Measurements from ENCODE around the gene FILIP1L. TPM values are rescaled to one million over a fixed set of nuclear protein-coding genes. Genes with fewer than 3 reads are reported as not detected.

Gene FILIP1L
- polyA plus RNA-seq, 3 donors = 0.13 to 0.40 (median 0.25) TPM

DNA sequence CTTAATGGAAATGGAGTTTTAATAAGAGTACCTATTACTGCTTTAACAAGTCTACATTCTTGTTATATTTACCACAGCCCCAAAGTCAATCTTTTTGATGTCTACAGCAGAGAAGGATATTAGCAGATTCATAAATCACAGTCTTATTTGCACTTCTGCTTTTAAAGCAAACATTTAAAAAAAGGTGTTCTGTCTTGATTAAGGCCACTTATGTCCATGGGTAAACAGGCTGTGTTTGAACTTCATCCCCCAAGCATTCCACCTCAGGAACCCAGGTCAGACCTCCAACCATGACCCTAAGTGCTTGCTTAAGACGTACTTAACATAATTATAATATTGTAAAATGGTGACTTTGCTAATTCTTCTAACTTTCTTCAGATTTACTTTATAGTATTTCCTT, 183.2 kb downstream of the FILIP1L start:
- no peaks in the 10 kb centered on the region for H3K27me3 ChIP-seq (ENCODE audit: control insufficient read depth in 2 of 2, insufficient read depth in 2 of 2, low read length in 2 of 2)
- no peak overlapping the region for H3K27ac Mint-ChIP-seq
- no peaks in the 10 kb centered on the region for H3K9me3 Mint-ChIP-seq
- TF ChIP-seq, protein P1, sequence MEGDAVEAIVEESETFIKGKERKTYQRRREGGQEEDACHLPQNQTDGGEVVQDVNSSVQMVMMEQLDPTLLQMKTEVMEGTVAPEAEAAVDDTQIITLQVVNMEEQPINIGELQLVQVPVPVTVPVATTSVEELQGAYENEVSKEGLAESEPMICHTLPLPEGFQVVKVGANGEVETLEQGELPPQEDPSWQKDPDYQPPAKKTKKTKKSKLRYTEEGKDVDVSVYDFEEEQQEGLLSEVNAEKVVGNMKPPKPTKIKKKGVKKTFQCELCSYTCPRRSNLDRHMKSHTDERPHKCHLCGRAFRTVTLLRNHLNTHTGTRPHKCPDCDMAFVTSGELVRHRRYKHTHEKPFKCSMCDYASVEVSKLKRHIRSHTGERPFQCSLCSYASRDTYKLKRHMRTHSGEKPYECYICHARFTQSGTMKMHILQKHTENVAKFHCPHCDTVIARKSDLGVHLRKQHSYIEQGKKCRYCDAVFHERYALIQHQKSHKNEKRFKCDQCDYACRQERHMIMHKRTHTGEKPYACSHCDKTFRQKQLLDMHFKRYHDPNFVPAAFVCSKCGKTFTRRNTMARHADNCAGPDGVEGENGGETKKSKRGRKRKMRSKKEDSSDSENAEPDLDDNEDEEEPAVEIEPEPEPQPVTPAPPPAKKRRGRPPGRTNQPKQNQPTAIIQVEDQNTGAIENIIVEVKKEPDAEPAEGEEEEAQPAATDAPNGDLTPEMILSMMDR (IDR thresholded peaks at IDR 0.05) = no peak
- no peak overlapping the region for H3K4me2 ChIP-seq (replicated peaks; ENCODE audit: extremely low read depth, low read length, poor library complexity, severe bottlenecking)
- no peak overlapping the region for H3K9ac ChIP-seq (ENCODE audit: insufficient read depth, low read length, poor library complexity, severe bottlenecking)
- no peak overlapping the region for H3K27ac ChIP-seq (ENCODE audit: low read depth in 1 of 2, low read length in 2 of 2)
- no peaks in the 10 kb centered on the region for H3K4me1 ChIP-seq (ENCODE audit: control insufficient read depth in 1 of 2, insufficient read depth in 2 of 2, low read length in 2 of 2)
- no peak overlapping the region for H2AFZ ChIP-seq (ENCODE audit: insufficient read depth, low read depth, low read length, poor library complexity, severe bottlenecking)
- H3K4me3 ChIP-seq (replicated peaks in 1 of 3; ENCODE audit: low read depth in 2 of 3, low read length in 3 of 3) = no peak overlapping the region
- no peaks in the 10 kb centered on the region for H3K36me3 Mint-ChIP-seq
- WGBS (ENCODE audit: insufficient coverage) = no CpG with 5 or more reads among the region's 1 CpG
- DNase-seq = no peak
- intact Hi-C loops (cut with micrococcal nuclease) = no loop called here
- no peaks in the 10 kb centered on the region for H3K36me3 ChIP-seq (replicated peaks in 1 of 2; ENCODE audit: control insufficient read depth in 1 of 2, insufficient read depth in 2 of 2, low read length in 2 of 2)
- no peaks in the 10 kb centered on the region for H4K20me1 ChIP-seq (ENCODE audit: insufficient read depth, low read length)
- no peaks in the 10 kb centered on the region for H3K9me3 ChIP-seq (replicated peaks in 1 of 2; ENCODE audit: control insufficient read depth in 1 of 2, insufficient read depth in 1 of 2, low read length in 2 of 2)
- no peaks in the 10 kb centered on the region for H3K4me1 Mint-ChIP-seq
- no peak overlapping the region for H3K4me3 Mint-ChIP-seq
- H3K27me3 Mint-ChIP-seq (ENCODE audit: low read depth in 3 of 3) = no peaks in the 10 kb centered on the region
- no peaks in the 10 kb centered on the region for H3K79me2 ChIP-seq (ENCODE audit: insufficient read depth, low read length)

DNA sequence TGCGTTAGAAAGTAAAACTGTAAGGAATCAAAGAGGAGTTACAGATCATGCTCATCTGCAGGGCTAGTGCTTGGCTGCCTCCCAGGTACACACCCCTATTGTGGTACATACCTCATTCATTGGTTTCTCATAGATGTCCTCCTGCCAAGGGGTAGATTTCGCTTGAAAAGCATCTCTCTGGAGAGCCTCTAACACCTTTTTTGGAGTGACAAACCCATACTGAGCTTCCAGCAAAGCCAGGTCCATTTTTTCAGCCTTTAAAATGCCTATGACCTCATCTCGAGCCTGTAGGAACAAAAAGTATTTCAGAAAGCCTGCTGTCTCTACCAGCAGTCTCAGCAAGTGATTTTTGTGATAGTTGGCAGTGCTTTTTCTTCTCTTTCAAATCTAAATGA, 184.6 kb downstream of the FILIP1L start:
- intact Hi-C loops (cut with micrococcal nuclease) = no loop called here
- no peak overlapping the region for H3K27ac Mint-ChIP-seq
- no peaks in the 10 kb centered on the region for H3K27me3 Mint-ChIP-seq (ENCODE audit: low read depth in 3 of 3)
- H3K4me2 ChIP-seq (replicated peaks; ENCODE audit: extremely low read depth, low read length, poor library complexity, severe bottlenecking) = no peak overlapping the region
- no peak overlapping the region for H3K4me3 Mint-ChIP-seq
- H3K36me3 Mint-ChIP-seq = no peaks in the 10 kb centered on the region
- no peaks in the 10 kb centered on the region for H3K79me2 ChIP-seq (ENCODE audit: insufficient read depth, low read length)
- no peaks in the 10 kb centered on the region for H3K9me3 Mint-ChIP-seq
- H3K27me3 ChIP-seq (ENCODE audit: control insufficient read depth in 2 of 2, insufficient read depth in 2 of 2, low read length in 2 of 2) = no peaks in the 10 kb centered on the region
- H4K20me1 ChIP-seq (ENCODE audit: insufficient read depth, low read length) = no peaks in the 10 kb centered on the region
- H3K4me1 ChIP-seq (ENCODE audit: control insufficient read depth in 1 of 2, insufficient read depth in 2 of 2, low read length in 2 of 2) = no peaks in the 10 kb centered on the region
- TF ChIP-seq, protein P1 (IDR thresholded peaks at IDR 0.05) = no peak
- no peak for DNase-seq
- no peak overlapping the region for H2AFZ ChIP-seq (ENCODE audit: insufficient read depth, low read depth, low read length, poor library complexity, severe bottlenecking)
- H3K36me3 ChIP-seq (replicated peaks in 1 of 2; ENCODE audit: control insufficient read depth in 1 of 2, insufficient read depth in 2 of 2, low read length in 2 of 2) = no peaks in the 10 kb centered on the region
- no peak overlapping the region for H3K4me3 ChIP-seq (replicated peaks in 1 of 3; ENCODE audit: low read depth in 2 of 3, low read length in 3 of 3)
- no peak overlapping the region for H3K27ac ChIP-seq (ENCODE audit: low read depth in 1 of 2, low read length in 2 of 2)
- WGBS (ENCODE audit: insufficient coverage) = no CpG with 5 or more reads among the region's 3 CpGs
- no peaks in the 10 kb centered on the region for H3K9me3 ChIP-seq (replicated peaks in 1 of 2; ENCODE audit: control insufficient read depth in 1 of 2, insufficient read depth in 1 of 2, low read length in 2 of 2)
- H3K4me1 Mint-ChIP-seq = no peaks in the 10 kb centered on the region
- H3K9ac ChIP-seq (ENCODE audit: insufficient read depth, low read length, poor library complexity, severe bottlenecking) = no peak overlapping the region

Data from CD14-positive monocyte (primary cell).